OCI-LY7 (cell line): ENCODE data around the gene DOK4. TPM values are rescaled to one million over a fixed set of nuclear protein-coding genes. Genes with fewer than 3 reads are reported as not detected.

ENCODE experiments used
- BruUV-seq: library from RNA; stranded (reverse); fragments of 400-500 nt; replicated peaks from 2 replicates; lab custom pipeline; 2021; lab: Mats Ljungman, UMichigan
- CTCF ChIA-PET: fragments of 300-600 bp; sonication (Branson Sonifier 250); formaldehyde crosslinking; loops from one replicate; lab custom pipeline; 2022; ENCODE audit warnings: antibody characterized with exemption; ENCODE audit not compliant: unreplicated experiment; lab: Charles Lee
- POLR2A ChIA-PET: fragments of 300-600 bp; sonication (Branson Sonifier 250); formaldehyde crosslinking; loops from one replicate; lab custom pipeline; 2022; ENCODE audit warnings: antibody characterized with exemption; lab: Charles Lee
- DNase-seq: peaks from one replicate; pipeline ENCODE4 v3.0.0-alpha.2; 2015; ENCODE audit warnings: low spot score
- H2AFZ ChIP-seq: fragments of 200-600 bp; sonication (generic), shearing (Covaris generic); 2 replicates; pipeline ENCODE4 v1.6.1; 2014; ENCODE audit warnings: mild to moderate bottlenecking, antibody characterized with exemption, low read length, moderate library complexity
- H3K27ac ChIP-seq: fragments of 200-600 bp; sonication (generic); 2 replicates; pipeline ENCODE4 v1.5.1; 2014; ENCODE audit warnings: mixed run types, low read depth, mild to moderate bottlenecking, moderate library complexity, low read length, inconsistent platforms; ENCODE audit not compliant: poor library complexity, severe bottlenecking
- H3K36me3 ChIP-seq: fragments of 200-600 bp; sonication (generic); 2 replicates; pipeline ENCODE4 v1.6.1; 2014; ENCODE audit warnings: mild to moderate bottlenecking, antibody characterized with exemption, low read length, moderate library complexity, mixed read lengths; ENCODE audit not compliant: insufficient read depth
- H3K4me1 ChIP-seq: fragments of 200-600 bp; sonication (generic); 2 replicates; pipeline ENCODE4 v1.5.1; 2014; ENCODE audit warnings: mild to moderate bottlenecking, low read length; ENCODE audit not compliant: insufficient read depth, poor library complexity, severe bottlenecking
- H3K4me2 ChIP-seq: fragments of 200-600 bp; sonication (generic); 2 replicates; pipeline ENCODE4 v1.6.1; 2014; ENCODE audit warnings: mild to moderate bottlenecking, low read length
- H3K4me3 ChIP-seq: fragments of 200-600 bp; sonication (generic); 2 replicates; pipeline ENCODE4 v1.5.1; 2014; ENCODE audit warnings: mild to moderate bottlenecking, low read depth, low read length; ENCODE audit not compliant: poor library complexity, severe bottlenecking
- H3K79me2 ChIP-seq: fragments of 200-600 bp; sonication (generic); 2 replicates; pipeline ENCODE4 v1.6.1; 2016; ENCODE audit warnings: low read depth, mild to moderate bottlenecking, low read length, moderate library complexity, mixed read lengths; ENCODE audit not compliant: insufficient read depth
- H3K9me2 ChIP-seq: fragments of 200-600 bp; sonication (generic); 2 replicates; pipeline ENCODE4 v1.6.1; 2016; ENCODE audit warnings: mild to moderate bottlenecking, low read length, mixed read lengths; ENCODE audit not compliant: insufficient read depth
- H3K9me3 ChIP-seq: fragments of 200-600 bp; sonication (generic); 2 replicates; pipeline ENCODE4 v1.6.1; 2014; ENCODE audit warnings: mild to moderate bottlenecking, mixed run types, low read length, mixed read lengths
- H4K20me1 ChIP-seq: fragments of 200-600 bp; sonication (generic); 2 replicates; pipeline ENCODE4 v1.6.1; 2014; ENCODE audit warnings: mild to moderate bottlenecking, antibody characterized with exemption, low read length, moderate library complexity, mixed read lengths; ENCODE audit not compliant: insufficient read depth
- CTCF ChIP-seq: fragments of 200-600 bp; sonication (generic); conservative IDR thresholded peaks from 2 replicates; pipeline ENCODE4 v1.5.1; 2014; ENCODE audit warnings: mild to moderate bottlenecking, antibody characterized with exemption, low read length, moderate library complexity, mixed read lengths
- EZH2phosphoT487 ChIP-seq: fragments of 200-600 bp; sonication (generic); IDR thresholded peaks from 2 replicates; pipeline ENCODE4 v1.6.1; 2018; ENCODE audit warnings: low read depth, borderline replicate concordance, mild to moderate bottlenecking, mixed run types, antibody characterized with exemption, low read length, moderate library complexity, mixed read lengths
- intact Hi-C: fragments of 100-400 bp; cut with micrococcal nuclease; formaldehyde crosslinking; loops from one replicate; pipeline ENCODE4 v1.10.0; 2022; ENCODE audit not compliant: unreplicated experiment
- total RNA-seq, 2 experiments: library from RNA; depleted of rRNA in 1 of 2; stranded (reverse); fragments of >200 nt in 1 of 2; shearing (Covaris generic) in 1 of 2; gene quantifications; 2 replicates each; pipeline ENCODE4 v1.2.3, GENCODE V29; 2014 to 2022

Gene DOK4
- total RNA-seq, 2 experiments from 2014 or later, result 0.09 to 1.0 TPM

GRCh38 chr16:57516773-57517172 lies 30.5 kb upstream of the DOK4 start:
- ChIA-PET POLR2A (no interaction called here), CTCF (interaction anchor here (0.5 to 2.2 kb wide), 2 partner anchors 100 to 781 kb away, joined by 3 to 6 read pairs; no protein-coding TSS in a partner anchor)
- intact Hi-C loops, result loop anchor here (5.0 kb wide), 1 partner anchor 39 kb away; no protein-coding TSS in a partner anchor

GRCh38 chr16:57516176-57516725 lies 30.0 kb upstream of the DOK4 start:
- Histone ChIP-seq H3K36me3 (no peaks in the 10 kb centered on the region), H3K4me1 (no peaks in the 10 kb centered on the region), H3K9me2 (no peaks in the 10 kb centered on the region), H3K4me2 (no peak overlapping the region), H4K20me1 (no peaks in the 10 kb centered on the region), H2AFZ (no peak overlapping the region), H3K79me2 (no peaks in the 10 kb centered on the region), H3K9me3 (no peaks in the 10 kb centered on the region), H3K4me3 (no peak overlapping the region), H3K27ac (no peak overlapping the region)
- intact Hi-C loops, result loop anchor here (5.0 kb wide), 1 partner anchor 39 kb away; no protein-coding TSS in a partner anchor
- TF ChIP-seq CTCF (no peak), EZH2phosphoT487 (no peak)
- no TSS peak for BruUV-seq
- DNase-seq, result no peak
- ChIA-PET CTCF (interaction anchor here (0.5 to 2.2 kb wide), 2 partner anchors 100 to 780 kb away, joined by 3 to 6 read pairs; no protein-coding TSS in a partner anchor), POLR2A (interaction anchor here (0.6 kb wide), 2 partner anchors 42 to 1008 kb away, joined by 3 read pairs; no protein-coding TSS in a partner anchor)

More at GRCh38 chr16:57516773-57517172, 30.5 kb upstream of the DOK4 start:
- Histone ChIP-seq H3K79me2 (no peaks in the 10 kb centered on the region), H2AFZ (no peak overlapping the region), H3K4me1 (peaks cover 1% of the 10 kb centered on the region), H3K4me2 (no peak overlapping the region), H3K27ac (no peak overlapping the region), H3K9me2 (no peaks in the 10 kb centered on the region), H4K20me1 (no peaks in the 10 kb centered on the region), H3K9me3 (no peaks in the 10 kb centered on the region), H3K36me3 (no peaks in the 10 kb centered on the region), H3K4me3 (no peak overlapping the region)
- TF ChIP-seq CTCF (no peak), EZH2phosphoT487 (no peak)
- no TSS peak for BruUV-seq
- DNase-seq, result no peak
